HepG2 (cell line): Measurements from ENCODE around the gene APBB3. TPM values are rescaled to one million over a fixed set of nuclear protein-coding genes. Genes with fewer than 3 reads are reported as not detected.

Source experiments
- CHD2 ChIP-seq: IDR thresholded peaks from 2 replicates; pipeline ENCODE4 v1.6.1; 2011; ENCODE audit warnings: low read depth, low read length, improper control_type of control experiment
- HNRNPUL1 ChIP-seq: fragments of 200-400 bp; formaldehyde crosslinking; IDR thresholded peaks from 2 replicates; pipeline ENCODE4 v1.6.1; 2017; ENCODE audit warnings: low read depth, mild to moderate bottlenecking, low read length, moderate library complexity
- JUND ChIP-seq: sonication (generic); formaldehyde crosslinking; IDR thresholded peaks from 2 replicates; pipeline ENCODE4 v1.8.0; 2022; ENCODE audit warnings: mild to moderate bottlenecking, missing genetic modification reagents
- PHF21A ChIP-seq: sonication (generic); formaldehyde crosslinking; IDR thresholded peaks from 2 replicates; pipeline ENCODE4 v1.5.0; 2020; ENCODE audit warnings: mild to moderate bottlenecking, missing genetic modification reagents
- REPIN1 ChIP-seq: sonication (generic); formaldehyde crosslinking; IDR thresholded peaks from 2 replicates; pipeline ENCODE4 v1.8.0; 2022; ENCODE audit warnings: missing genetic modification reagents, low read depth, mild to moderate bottlenecking, borderline replicate concordance
- SALL2 ChIP-seq: sonication (generic); formaldehyde crosslinking; IDR thresholded peaks from 2 replicates; pipeline ENCODE4 v1.8.1; 2023; ENCODE audit warnings: mild to moderate bottlenecking, missing genetic modification reagents, inconsistent platforms
- SIN3B ChIP-seq: fragments of 150-350 bp; IDR thresholded peaks from 2 replicates; pipeline ENCODE4 v1.6.1; 2014; ENCODE audit warnings: low read length
- U2AF2 ChIP-seq: fragments of 200-400 bp; formaldehyde crosslinking; IDR thresholded peaks from 2 replicates; pipeline ENCODE4 v1.6.1; 2017; ENCODE audit warnings: low read depth, mild to moderate bottlenecking, low read length
- ZNF614 ChIP-seq: IDR thresholded peaks from 2 replicates; pipeline ENCODE4 v1.6.1; 2018; ENCODE audit warnings: missing biosample characterization, missing genetic modification reagents, inconsistent platforms, borderline replicate concordance
- ZNF746 ChIP-seq: sonication (generic); formaldehyde crosslinking; IDR thresholded peaks from 2 replicates; pipeline ENCODE4 v1.8.0; 2022; ENCODE audit warnings: mild to moderate bottlenecking, missing genetic modification reagents
- ZNF773 ChIP-seq: sonication (generic); formaldehyde crosslinking; IDR thresholded peaks from 2 replicates; pipeline ENCODE4 v1.4.0; 2020; ENCODE audit warnings: missing genetic modification reagents, borderline replicate concordance
- polyA plus RNA-seq, 8 experiments: library from polyadenylated mRNA; depleted of rRNA in 3 of 8; stranded (reverse) in 7 of 8; unstranded in 1 of 8; fragments of >200 nt; fragmentation: Illumina TruSeq in 4 of 8; extraction: Trizol in 4 of 8; gene quantifications; 2 replicates each; pipeline versions ENCODE4 v1.2.1 to v1.2.3, GENCODE V29; 2011 to 2016; ENCODE audit warnings: low read depth in 4 of 8, missing spikeins in 1 of 8, mixed read lengths in 1 of 8; ENCODE audit not compliant: insufficient read depth in 1 of 8
- total RNA-seq, 5 experiments: library from RNA; depleted of rRNA; stranded (reverse); fragments of >200 nt; fragmentation: Illumina TruSeq; extraction: Trizol; gene quantifications; 2 replicates each; pipeline ENCODE4 v1.2.3, GENCODE V29; 2016; ENCODE audit warnings: low read depth in 1 of 5
- TF ChIP-seq, protein P1 (sequence below): sonication (generic); formaldehyde crosslinking; IDR thresholded peaks from 2 replicates; pipeline ENCODE4 v1.4.0; 2020; ENCODE audit warnings: missing genetic modification reagents
- TF ChIP-seq, protein P2 (sequence below): IDR thresholded peaks from 2 replicates; pipeline ENCODE4 v1.6.1; 2016; ENCODE audit warnings: low read depth, control low read depth
- TF ChIP-seq, protein P3 (sequence below): sonication (generic); formaldehyde crosslinking; IDR thresholded peaks from 2 replicates; pipeline ENCODE4 v1.4.0; 2020; ENCODE audit warnings: mild to moderate bottlenecking, missing genetic modification reagents
- TF ChIP-seq, protein P4 (sequence below): sonication (generic); formaldehyde crosslinking; conservative IDR thresholded peaks from 2 replicates; pipeline ENCODE4 v1.8.0; 2022; ENCODE audit warnings: mild to moderate bottlenecking, moderate library complexity, missing genetic modification reagents
- TF ChIP-seq, protein P5 (sequence below): IDR thresholded peaks from 2 replicates; pipeline ENCODE4 v1.6.1; 2016; ENCODE audit warnings: missing biosample characterization, missing genetic modification reagents, low read depth
- TF ChIP-seq, protein P6 (sequence below): IDR thresholded peaks from 2 replicates; pipeline ENCODE4 v1.6.1; 2018; ENCODE audit warnings: missing genetic modification reagents, mild to moderate bottlenecking, missing compliant biosample characterization
- TF ChIP-seq, protein P7 (sequence below): sonication (generic); formaldehyde crosslinking; IDR thresholded peaks from 2 replicates; pipeline ENCODE4 v1.4.0; 2020; ENCODE audit warnings: missing genetic modification reagents

Gene APBB3
- total and polyA plus RNA-seq, 2 of the 13 experiments (the other 11 are each of a cell fraction or from before 2014, with no cell fraction given) = 0.38 to 0.78 TPM

DNA sequence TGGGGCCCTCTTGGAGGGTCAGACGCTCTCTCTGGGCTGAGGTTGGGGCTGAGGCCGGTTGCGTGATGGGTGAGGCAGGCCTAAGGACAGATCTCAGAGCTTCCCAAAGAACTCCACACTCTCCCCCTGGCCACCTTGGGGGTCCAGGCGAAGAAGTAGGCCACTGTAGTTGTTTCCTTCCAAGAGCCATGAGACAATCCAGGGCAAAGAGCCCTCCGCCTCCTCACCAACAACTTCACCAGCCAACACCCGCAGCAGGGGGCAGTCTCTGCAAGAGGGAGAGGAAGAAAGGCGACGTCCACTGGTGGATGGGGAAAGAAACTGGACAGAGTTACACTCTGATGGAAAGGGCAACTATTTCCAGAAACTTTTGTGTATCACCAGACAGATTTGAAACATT lies 10.9 kb upstream of the APBB3 start (continued):
- TF ChIP-seq ZNF614 (CRISPR knock-in tag) (no peak), HNRNPUL1 (no peak), REPIN1 (CRISPR knock-in tag) (peak; percentile 37; the same call in 1 of the 2 replicates), PHF21A (no peak), SIN3B (no peak), SALL2 (no peak), ZNF773 (no peak), U2AF2 (no peak), JUND (CRISPR knock-in tag) (no peak), ZNF746 (no peak), CHD2 (no peak)
- TF ChIP-seq, protein P1, sequence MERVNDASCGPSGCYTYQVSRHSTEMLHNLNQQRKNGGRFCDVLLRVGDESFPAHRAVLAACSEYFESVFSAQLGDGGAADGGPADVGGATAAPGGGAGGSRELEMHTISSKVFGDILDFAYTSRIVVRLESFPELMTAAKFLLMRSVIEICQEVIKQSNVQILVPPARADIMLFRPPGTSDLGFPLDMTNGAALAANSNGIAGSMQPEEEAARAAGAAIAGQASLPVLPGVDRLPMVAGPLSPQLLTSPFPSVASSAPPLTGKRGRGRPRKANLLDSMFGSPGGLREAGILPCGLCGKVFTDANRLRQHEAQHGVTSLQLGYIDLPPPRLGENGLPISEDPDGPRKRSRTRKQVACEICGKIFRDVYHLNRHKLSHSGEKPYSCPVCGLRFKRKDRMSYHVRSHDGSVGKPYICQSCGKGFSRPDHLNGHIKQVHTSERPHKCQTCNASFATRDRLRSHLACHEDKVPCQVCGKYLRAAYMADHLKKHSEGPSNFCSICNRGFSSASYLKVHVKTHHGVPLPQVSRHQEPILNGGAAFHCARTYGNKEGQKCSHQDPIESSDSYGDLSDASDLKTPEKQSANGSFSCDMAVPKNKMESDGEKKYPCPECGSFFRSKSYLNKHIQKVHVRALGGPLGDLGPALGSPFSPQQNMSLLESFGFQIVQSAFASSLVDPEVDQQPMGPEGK = 0 out of 2 replicates have a peak, but pooled peaks have one; percentile 33
- TF ChIP-seq, protein P2, sequence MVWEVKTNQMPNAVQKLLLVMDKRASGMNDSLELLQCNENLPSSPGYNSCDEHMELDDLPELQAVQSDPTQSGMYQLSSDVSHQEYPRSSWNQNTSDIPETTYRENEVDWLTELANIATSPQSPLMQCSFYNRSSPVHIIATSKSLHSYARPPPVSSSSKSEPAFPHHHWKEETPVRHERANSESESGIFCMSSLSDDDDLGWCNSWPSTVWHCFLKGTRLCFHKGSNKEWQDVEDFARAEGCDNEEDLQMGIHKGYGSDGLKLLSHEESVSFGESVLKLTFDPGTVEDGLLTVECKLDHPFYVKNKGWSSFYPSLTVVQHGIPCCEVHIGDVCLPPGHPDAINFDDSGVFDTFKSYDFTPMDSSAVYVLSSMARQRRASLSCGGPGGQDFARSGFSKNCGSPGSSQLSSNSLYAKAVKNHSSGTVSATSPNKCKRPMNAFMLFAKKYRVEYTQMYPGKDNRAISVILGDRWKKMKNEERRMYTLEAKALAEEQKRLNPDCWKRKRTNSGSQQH = no peak
- TF ChIP-seq, protein P3, sequence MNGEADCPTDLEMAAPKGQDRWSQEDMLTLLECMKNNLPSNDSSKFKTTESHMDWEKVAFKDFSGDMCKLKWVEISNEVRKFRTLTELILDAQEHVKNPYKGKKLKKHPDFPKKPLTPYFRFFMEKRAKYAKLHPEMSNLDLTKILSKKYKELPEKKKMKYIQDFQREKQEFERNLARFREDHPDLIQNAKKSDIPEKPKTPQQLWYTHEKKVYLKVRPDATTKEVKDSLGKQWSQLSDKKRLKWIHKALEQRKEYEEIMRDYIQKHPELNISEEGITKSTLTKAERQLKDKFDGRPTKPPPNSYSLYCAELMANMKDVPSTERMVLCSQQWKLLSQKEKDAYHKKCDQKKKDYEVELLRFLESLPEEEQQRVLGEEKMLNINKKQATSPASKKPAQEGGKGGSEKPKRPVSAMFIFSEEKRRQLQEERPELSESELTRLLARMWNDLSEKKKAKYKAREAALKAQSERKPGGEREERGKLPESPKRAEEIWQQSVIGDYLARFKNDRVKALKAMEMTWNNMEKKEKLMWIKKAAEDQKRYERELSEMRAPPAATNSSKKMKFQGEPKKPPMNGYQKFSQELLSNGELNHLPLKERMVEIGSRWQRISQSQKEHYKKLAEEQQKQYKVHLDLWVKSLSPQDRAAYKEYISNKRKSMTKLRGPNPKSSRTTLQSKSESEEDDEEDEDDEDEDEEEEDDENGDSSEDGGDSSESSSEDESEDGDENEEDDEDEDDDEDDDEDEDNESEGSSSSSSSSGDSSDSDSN (CRISPR knock-in tag) = 0 out of 2 replicates have a peak, but pooled peaks have one; percentile 23
- TF ChIP-seq, protein P4, sequence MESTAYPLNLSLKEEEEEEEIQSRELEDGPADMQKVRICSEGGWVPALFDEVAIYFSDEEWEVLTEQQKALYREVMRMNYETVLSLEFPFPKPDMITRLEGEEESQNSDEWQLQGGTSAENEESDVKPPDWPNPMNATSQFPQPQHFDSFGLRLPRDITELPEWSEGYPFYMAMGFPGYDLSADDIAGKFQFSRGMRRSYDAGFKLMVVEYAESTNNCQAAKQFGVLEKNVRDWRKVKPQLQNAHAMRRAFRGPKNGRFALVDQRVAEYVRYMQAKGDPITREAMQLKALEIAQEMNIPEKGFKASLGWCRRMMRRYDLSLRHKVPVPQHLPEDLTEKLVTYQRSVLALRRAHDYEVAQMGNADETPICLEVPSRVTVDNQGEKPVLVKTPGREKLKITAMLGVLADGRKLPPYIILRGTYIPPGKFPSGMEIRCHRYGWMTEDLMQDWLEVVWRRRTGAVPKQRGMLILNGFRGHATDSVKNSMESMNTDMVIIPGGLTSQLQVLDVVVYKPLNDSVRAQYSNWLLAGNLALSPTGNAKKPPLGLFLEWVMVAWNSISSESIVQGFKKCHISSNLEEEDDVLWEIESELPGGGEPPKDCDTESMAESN (CRISPR knock-in tag) = peak; percentile 54; the same call in 1 of the 2 replicates
- TF ChIP-seq, protein P5, sequence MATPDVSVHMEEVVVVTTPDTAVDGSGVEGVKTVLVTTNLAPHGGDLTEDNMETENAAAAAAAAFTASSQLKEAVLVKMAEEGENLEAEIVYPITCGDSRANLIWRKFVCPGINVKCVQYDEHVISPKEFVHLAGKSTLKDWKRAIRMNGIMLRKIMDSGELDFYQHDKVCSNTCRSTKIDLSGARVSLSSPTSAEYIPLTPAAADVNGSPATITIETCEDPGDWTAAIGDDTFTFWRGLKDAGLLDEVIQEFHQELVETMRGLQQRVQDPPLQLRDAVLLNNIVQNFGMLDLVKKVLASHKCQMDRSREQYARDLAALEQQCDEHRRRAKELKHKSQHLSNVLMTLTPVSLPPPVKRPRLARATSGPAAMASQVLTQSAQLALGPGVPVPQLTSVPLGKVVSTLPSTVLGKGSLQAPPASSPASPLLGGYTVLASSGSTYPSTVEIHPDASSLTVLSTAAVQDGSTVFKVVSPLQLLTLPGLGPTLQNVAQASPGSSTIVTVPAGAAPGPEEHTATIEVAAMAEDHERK (CRISPR knock-in tag) = no peak
- TF ChIP-seq, protein P6, sequence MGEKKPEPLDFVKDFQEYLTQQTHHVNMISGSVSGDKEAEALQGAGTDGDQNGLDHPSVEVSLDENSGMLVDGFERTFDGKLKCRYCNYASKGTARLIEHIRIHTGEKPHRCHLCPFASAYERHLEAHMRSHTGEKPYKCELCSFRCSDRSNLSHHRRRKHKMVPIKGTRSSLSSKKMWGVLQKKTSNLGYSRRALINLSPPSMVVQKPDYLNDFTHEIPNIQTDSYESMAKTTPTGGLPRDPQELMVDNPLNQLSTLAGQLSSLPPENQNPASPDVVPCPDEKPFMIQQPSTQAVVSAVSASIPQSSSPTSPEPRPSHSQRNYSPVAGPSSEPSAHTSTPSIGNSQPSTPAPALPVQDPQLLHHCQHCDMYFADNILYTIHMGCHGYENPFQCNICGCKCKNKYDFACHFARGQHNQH (CRISPR knock-in tag) = peak; percentile 52; the same call in 1 of the 2 replicates
- TF ChIP-seq, protein P7, sequence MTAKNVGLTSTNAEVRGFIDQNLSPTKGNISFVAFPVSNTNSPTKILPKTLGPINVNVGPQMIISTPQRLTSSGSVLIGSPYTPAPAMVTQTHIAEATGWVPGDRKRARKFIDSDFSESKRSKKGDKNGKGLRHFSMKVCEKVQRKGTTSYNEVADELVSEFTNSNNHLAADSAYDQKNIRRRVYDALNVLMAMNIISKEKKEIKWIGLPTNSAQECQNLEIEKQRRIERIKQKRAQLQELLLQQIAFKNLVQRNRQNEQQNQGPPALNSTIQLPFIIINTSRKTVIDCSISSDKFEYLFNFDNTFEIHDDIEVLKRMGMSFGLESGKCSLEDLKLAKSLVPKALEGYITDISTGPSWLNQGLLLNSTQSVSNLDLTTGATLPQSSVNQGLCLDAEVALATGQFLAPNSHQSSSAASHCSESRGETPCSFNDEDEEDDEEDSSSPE (CRISPR knock-in tag) = no peak
